Urinary bladder (tissue), 4 donors: ENCODE data around the gene NLN. TPM values are rescaled to one million over a fixed set of nuclear protein-coding genes. Genes with fewer than 3 reads are reported as not detected.
"Not testable (repeated sequence)": the region's sequence is repeated elsewhere in the genome, so short reads cannot be mapped to it uniquely, and the experiment has no call there.

ENCODE experiments used
- DNase-seq: peaks from one replicate; pipeline ENCODE4 v3.0.0-alpha.2; 2015; ENCODE audit errors: extremely low spot score
- H3K27ac ChIP-seq: one replicate; pipeline ENCODE4 v1.5.1; 2013; ENCODE audit warnings: low read depth, mild to moderate bottlenecking, moderate library complexity
- H3K36me3 ChIP-seq: one replicate; pipeline ENCODE4 v1.6.1; 2013; ENCODE audit warnings: mild to moderate bottlenecking, moderate library complexity; ENCODE audit not compliant: insufficient read depth
- H3K4me1 ChIP-seq: one replicate; pipeline ENCODE4 v1.6.1; 2013; ENCODE audit warnings: mild to moderate bottlenecking, moderate library complexity; ENCODE audit not compliant: insufficient read depth
- H3K4me3 ChIP-seq: one replicate; pipeline ENCODE4 v1.5.1; 2013; ENCODE audit warnings: low read depth, low read length
- WGBS: extraction: QIAGEN DNeasy Blood & Tissue Kit; methylation state at CpG from one replicate; pipeline ENCODE4 v1.1.7; 2013; 5-methylcytosine and 5-hydroxymethylcytosine counted together
- polyA plus RNA-seq: library from polyadenylated mRNA; stranded (reverse); fragments of 200-250 nt; gene quantifications from one replicate; pipeline ENCODE4 v1.2.3, GENCODE V29; 2013
- total RNA-seq: library from RNA; depleted of rRNA; stranded (reverse); fragments of >200 nt; gene quantifications from one replicate; pipeline ENCODE4 v1.2.3, GENCODE V29; 2014
- donor health status: healthy with polysubstance abuse.
- donor health status: healthy.

NLN gene
- total and polyA plus RNA-seq, 2 donors, result 4.4 to 16.0 TPM

DNA sequence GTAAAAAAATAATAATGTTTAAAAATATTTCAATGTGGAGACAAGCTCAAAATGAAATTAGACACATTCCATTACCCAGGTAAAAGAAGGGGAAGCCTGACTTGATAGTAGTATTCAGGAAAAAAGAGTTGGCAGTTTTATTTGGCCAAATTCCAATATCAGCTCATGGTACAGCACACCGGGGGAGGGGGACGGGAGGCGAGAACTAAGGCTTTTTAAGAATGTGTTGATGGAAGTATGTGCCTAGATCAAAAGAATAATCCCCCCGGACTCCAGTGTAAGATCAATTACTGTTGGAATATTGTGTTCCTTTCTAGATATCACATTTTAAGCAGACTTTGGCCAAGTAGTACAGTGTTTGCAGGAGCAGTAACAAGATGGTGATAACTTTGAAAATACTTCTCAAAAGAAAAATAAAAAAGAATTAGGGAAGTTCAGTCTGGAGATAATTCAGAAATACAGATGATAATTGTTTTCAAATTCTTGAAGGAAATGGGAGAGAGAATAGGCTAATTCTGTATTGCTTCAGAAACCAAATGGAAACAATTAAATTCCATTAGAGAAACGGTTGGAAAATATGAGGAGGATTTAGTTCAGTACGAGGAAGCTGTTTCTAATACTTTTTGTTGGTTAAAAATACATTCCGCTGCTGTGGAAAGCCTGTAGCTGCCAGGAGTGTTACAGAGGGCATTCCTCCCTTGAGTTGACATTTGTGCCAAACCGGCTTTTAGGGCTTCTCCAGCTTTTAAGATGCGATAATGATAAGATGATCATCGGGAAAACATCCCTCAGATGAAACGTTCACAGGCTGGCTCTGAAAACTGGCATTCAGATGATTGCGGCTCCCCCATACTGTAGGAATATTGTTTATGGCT is 106.3 kb downstream of the NLN start:
- 24% methylated on average over 12 of the region's 12 CpGs for WGBS

DNA sequence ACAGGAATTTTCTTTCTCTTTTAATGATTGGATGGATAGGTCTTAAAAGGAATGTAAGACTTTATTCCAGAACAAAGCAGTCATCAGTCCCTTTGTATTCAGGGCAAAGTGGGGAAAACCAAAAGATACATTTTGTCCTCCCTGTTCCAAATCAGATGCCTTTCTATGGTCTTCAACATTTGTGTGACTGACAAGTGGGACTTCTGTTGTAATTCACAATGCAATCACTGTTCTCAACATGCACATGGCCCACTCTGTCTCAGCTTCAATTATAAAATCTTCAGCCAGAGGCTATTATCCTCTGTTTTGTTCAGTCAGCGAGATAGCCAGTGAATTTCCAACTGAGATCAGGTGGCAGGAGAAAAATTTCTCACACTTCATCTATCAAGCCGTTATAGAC is 108.9 kb downstream of the NLN start:
- no peak overlapping the region for H3K27ac ChIP-seq
- H3K36me3 ChIP-seq, result no peaks in the 10 kb centered on the region
- DNase-seq, result no peak
- no peak overlapping the region for H3K4me3 ChIP-seq
- H3K4me1 ChIP-seq, result no peaks in the 10 kb centered on the region
- WGBS, result 68% methylated on average over 2 of the region's 2 CpGs

More for the DNA sequence above, 106.3 kb downstream of the NLN start:
- Histone ChIP-seq H3K4me1 (no peaks in the 10 kb centered on the region), H3K4me3 (no peak overlapping the region), H3K36me3 (no peaks in the 10 kb centered on the region), H3K27ac (no peak overlapping the region)
- no peak for DNase-seq

DNA sequence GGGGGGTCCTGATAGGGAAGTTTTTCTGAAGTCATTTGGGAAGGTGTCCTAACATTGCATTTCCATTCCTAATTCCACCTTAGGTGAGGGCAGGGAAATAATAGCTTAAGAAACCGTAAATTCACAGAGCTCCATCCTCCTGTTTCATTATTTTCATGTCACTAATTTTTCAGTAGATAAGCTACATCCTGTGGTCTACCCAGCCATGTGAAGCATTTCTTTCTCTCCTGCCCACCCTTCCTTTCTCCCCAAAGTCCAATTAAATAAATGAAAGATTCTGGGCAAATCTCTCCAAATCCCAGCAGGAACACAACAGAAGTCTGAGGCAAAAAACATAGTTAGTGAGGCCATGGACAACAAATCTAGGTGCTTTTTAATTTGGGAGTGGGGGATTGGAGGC is 109.3 kb downstream of the NLN start:
- Histone ChIP-seq H3K27ac (no peak overlapping the region), H3K4me1 (no peaks in the 10 kb centered on the region), H3K36me3 (no peaks in the 10 kb centered on the region), H3K4me3 (no peak overlapping the region)
- no peak for DNase-seq
- 39% methylated on average over 1 of the region's 1 CpG for WGBS

DNA sequence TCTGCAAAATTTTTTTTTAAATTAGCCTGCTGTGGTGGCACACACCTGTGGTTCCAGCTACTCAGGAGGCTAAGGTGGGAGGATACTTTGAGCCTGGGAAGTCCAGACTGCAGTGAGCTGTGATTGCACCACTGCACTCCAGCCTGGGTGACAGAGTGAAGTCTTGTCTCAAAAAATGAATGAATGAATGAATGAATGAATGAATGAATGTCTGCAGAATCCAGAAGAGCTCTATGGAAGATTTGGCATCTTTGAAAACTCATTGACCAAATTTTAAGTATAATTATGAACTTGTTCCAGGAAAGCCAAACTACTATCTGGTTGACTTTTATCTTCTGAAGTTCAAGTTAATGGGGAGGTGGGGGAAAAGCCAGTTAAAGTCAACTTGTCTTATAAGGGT is 110.1 kb downstream of the NLN start:
- no peak overlapping the region for H3K4me3 ChIP-seq
- DNase-seq, result no peak
- H3K4me1 ChIP-seq, result no peaks in the 10 kb centered on the region
- no peaks in the 10 kb centered on the region for H3K36me3 ChIP-seq
- peak overlapping the region; percentile 1 for H3K27ac ChIP-seq

DNA sequence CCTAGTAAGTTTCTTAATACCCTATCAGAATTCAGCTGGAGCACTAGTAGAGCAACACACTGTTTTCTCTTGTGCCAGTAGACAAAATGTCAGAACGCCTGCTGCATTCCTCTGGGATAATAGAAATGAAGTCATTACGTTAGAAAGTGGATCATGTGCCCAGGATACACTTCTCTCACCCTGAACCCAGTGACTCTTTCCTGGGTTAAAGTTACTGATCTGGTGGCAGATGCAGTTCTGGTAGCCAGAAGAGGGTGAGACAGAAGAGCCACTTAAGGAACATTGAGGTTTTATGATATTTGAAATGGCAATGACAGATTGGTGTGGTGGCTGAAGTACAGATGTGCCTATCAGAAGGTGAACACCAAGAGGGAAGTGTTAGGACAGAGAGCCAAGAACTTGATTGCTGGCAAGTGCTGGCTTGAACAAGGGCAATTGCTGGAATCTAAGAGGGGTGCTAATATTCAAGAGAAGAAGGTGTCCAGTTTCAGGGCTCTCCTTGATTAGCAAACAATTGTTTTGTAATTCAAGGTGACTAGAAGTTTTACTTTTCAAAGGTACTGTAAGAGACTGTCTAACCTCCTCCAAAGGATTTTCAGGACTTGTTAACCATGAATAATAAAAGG is 110.7 kb downstream of the NLN start:
- 58% methylated on average over 2 of the region's 2 CpGs for WGBS
- H3K4me1 ChIP-seq, result no peaks in the 10 kb centered on the region
- no peaks in the 10 kb centered on the region for H3K36me3 ChIP-seq
- H3K27ac ChIP-seq, result peak overlapping the region; percentile 1
- no peak overlapping the region for H3K4me3 ChIP-seq
- DNase-seq, result no peak

DNA sequence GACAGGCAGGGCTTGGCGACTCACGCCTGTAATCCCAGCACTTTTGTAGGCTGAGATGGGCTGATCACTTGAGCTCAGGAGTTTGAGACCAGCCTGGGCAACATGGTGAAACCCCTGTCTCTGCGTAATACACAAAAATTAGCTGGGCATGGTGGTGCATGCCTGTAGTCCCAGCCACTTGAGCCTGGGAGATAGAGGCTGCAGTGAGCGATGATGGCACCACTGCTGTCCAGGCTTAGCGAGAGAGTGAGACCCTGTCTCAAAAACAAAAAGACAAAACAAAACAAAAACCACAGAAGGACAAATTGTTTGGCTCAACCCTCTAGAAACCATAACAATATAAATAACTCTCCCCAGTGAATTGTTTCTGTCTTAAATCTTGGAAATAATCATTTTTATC is 111.8 kb downstream of the NLN start:
- WGBS, result 82% methylated on average over 5 of the region's 5 CpGs
- no peak for DNase-seq

DNA sequence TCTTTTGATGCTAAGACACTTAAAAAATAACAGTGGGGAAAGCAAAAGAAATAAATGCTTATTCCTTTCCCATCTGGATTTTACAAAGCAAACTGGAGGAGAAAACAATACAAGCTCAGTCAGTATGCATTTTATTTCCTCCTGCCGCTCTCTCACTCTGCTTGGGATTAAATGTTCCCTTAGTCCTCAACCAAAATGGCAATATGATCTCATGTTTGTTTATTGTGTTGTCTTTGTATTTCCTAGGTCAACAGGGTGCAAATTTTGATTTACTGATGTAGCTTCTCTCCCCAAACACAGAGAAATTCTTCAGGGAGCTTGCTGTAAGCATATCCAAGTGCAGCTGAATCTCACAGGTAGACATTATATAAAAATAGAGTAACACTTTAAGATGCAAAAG is 112.3 kb downstream of the NLN start:
- DNase-seq, result no peak
- H3K4me1 ChIP-seq, result no peaks in the 10 kb centered on the region
- H3K4me3 ChIP-seq, result no peak overlapping the region
- no peak overlapping the region for H3K27ac ChIP-seq
- H3K36me3 ChIP-seq, result no peaks in the 10 kb centered on the region
- 62% methylated on average over 1 of the region's 1 CpG for WGBS

More for the DNA sequence above, 111.8 kb downstream of the NLN start:
- Histone ChIP-seq H3K36me3 (no peaks in the 10 kb centered on the region), H3K4me1 (no peaks in the 10 kb centered on the region), H3K27ac (no peak overlapping the region), H3K4me3 (no peak overlapping the region)

DNA sequence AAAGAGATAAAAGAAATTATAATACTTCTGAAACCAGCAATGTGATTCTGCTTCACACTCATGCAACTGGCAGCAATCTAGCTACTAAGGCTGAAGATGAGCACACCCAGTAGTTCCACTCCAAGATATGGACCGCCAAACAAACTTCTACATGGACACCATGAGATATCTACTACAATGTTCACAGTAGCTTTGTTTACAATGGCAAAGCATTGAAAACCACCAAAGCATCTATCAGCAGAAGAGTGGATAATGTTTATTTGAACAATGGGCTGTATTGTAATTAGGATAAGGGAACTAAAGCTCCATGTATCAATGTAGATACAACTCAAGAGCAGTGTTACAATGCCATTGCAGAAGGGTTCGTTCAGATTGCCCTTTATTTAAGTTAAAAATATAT is 113.2 kb downstream of the NLN start:
- WGBS, result 65% methylated on average over 2 of the region's 2 CpGs
- Histone ChIP-seq H3K27ac (no peak overlapping the region), H3K4me3 (no peak overlapping the region), H3K36me3 (no peaks in the 10 kb centered on the region), H3K4me1 (no peaks in the 10 kb centered on the region)
- DNase-seq, result no peak

DNA sequence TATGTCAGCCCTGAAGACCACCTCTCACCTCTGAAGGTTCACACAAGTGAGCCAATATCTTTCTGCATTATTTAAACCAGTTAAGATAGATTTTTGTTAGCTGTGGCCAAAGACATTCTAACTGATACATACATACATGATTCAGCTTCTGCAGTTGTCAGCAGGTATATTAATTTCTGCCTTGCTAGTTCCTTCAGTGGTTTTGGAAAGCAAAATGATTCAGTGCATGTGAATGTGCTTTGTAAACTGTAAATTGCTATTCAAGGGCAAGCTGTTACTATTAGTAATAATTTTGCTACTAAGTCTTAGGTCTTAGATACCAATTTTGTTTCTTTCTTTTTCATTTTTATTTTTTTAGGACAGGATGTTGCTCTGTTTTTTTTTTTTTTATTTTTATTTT is 115.1 kb downstream of the NLN start:
- Histone ChIP-seq H3K4me1 (no peaks in the 10 kb centered on the region), H3K27ac (no peak overlapping the region), H3K4me3 (no peak overlapping the region)

DNA sequence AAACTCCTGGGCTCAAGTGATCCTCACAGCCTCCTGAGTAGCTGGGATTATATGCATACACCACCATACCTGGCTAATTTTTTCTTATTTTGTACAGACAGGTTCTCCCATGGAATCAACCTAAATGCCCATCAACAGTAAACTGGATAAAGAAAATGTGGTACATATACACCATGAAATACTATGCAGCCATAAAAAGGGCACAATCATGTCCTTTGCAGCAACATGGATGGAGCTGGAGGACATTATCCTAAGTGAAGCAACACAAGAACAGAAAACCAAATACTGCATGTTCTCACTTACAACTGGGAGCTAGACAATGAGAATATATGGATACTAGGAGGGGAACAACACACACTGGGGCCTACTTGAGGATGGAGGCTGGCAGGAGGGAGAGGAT is 117.2 kb downstream of the NLN start:
- not testable (repeated sequence) for DNase-seq, H3K36me3 ChIP-seq, H3K4me3 ChIP-seq, H3K27ac ChIP-seq, H3K4me1 ChIP-seq

More for the DNA sequence above, 115.1 kb downstream of the NLN start:
- DNase-seq, result no peak
- no peaks in the 10 kb centered on the region for H3K36me3 ChIP-seq

DNA sequence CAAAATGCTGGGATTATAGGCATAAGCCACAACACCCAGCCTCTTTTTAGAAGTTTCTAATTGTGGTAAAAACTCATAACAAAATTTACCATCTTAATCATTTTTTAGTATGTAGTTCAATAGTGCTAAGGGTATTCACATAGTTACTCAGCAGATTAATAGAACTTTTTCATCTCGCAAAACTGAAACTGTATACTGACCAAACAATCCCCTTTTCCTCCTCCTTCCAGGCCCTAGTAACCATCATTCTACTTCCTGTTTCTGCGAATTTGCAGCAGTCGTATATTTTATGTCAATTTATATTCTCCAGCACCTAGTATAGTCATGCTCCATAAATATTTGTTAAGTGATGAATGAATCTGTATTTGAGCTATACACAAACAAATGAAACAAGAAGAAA is 118.1 kb downstream of the NLN start:
- no peaks in the 10 kb centered on the region for H3K36me3 ChIP-seq
- H3K4me3 ChIP-seq, result no peak overlapping the region
- DNase-seq, result no peak
- no peak overlapping the region for H3K27ac ChIP-seq
- no peaks in the 10 kb centered on the region for H3K4me1 ChIP-seq
- WGBS, result 30% methylated on average over 3 of the region's 3 CpGs

DNA sequence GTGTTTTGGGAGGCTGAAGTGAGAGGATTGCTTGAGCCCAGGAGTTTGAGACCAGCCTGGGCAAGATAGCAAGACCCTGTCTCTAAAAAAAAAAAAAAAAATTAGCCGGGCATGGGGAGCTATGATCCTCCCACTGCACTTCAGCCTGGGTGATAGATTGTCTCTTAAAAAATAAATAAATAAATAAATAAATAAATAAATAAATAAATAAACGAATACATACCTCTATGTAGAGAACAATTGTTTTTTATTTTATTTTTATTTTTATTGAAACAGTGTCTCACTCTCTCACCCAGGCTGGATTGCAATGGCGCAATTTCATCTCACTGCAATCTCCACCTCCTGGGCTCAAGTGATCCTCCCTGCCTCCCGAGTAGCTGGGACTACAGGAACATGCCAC is 122.8 kb downstream of the NLN start:
- 93% methylated on average over 4 of the region's 4 CpGs for WGBS
- H3K4me3 ChIP-seq, H3K27ac ChIP-seq, H3K4me1 ChIP-seq, DNase-seq, H3K36me3 ChIP-seq: not testable (repeated sequence)

DNA sequence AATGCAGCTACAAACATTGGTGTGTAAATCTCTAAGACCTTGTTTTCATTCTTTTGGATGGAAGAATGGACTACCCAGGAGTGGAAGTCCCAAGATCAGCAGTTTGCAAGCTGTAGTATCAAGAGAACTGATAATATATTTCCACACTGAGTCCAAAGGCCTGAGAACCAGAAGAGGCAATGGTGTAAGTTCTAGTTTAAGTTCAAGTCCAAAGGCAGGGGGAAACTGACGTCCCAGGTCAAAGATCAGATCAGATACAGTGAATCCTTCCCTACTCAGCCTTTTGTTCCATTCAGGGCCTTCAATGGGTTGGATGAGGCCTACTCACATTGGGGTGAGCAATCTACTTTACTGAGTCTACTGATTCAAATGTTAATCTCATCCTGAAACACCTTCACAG is 124.1 kb downstream of the NLN start:
- Histone ChIP-seq H3K4me1 (no peaks in the 10 kb centered on the region), H3K36me3 (no peaks in the 10 kb centered on the region), H3K27ac (no peak overlapping the region), H3K4me3 (no peak overlapping the region)
- no peak for DNase-seq
- 88% methylated on average over 1 of the region's 1 CpG for WGBS

DNA sequence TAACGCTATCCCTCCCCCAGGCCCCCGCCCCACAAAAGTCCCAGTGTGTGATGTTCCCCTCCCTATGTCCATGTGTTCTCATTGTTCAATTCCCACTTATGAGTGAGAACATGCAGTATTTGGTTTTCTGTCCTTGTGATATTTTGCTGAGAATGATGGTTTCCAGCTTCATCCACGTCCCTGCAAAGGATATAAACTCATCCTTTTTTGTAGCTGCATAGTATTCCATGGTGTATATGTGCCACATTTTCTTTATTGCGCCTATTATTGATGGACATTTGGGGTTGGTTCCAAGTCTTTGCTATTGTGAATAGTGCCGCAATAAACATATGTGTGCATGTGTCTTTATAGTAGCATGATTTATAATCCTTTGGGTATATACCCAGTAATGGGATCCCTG is 125.0 kb downstream of the NLN start:
- H3K27ac ChIP-seq, H3K4me1 ChIP-seq, DNase-seq, H3K4me3 ChIP-seq, H3K36me3 ChIP-seq: not testable (repeated sequence)
- 91% methylated on average over 5 of the region's 5 CpGs for WGBS
